HepG2 (cell line): Measurements from ENCODE around the gene HCFC1R1. TPM values are rescaled to one million over a fixed set of nuclear protein-coding genes. Genes with fewer than 3 reads are reported as not detected.
A peak's percentile ranks its signal among the peaks of the same experiment; 100 is the strongest.

ENCODE experiments used
- ATAC-seq: fragments of 200-7000 bp; cut with Tn5 transposase; 3 replicates; pipeline ENCODE4 v1.9.1; 2020; ENCODE audit warnings: mild to moderate bottlenecking, moderate library complexity
- BruUV-seq: library from RNA; stranded (reverse); fragments of 400-500 nt; replicated peaks from 2 replicates; lab custom pipeline; 2021; lab: Mats Ljungman, UMichigan
- CTCF ChIA-PET: fragments of 300-600 bp; formaldehyde crosslinking; extraction: SDS; loops from one replicate; lab custom pipeline; 2021; ENCODE audit warnings: low total read pairs, inconsistent platforms, low intra/inter-chr PET ratio; lab: Yijun Ruan, JAX
- POLR2A ChIA-PET: fragments of 350-600 bp; sonication (Branson Sonifier 250); formaldehyde crosslinking; loops from one replicate; lab custom pipeline; 2020; ENCODE audit warnings: antibody characterized with exemption, inconsistent platforms; lab: Yijun Ruan, JAX
- DNase-seq: peaks from one replicate; pipeline ENCODE4 v3.0.0-alpha.2; 2015; ENCODE audit warnings: low spot score
- FAIRE-seq: peaks from 3 replicates; lab custom pipeline; 2011; peaks lifted over from hg19 to GRCh38; lab: Jason Lieb, UNC
- H2AFZ ChIP-seq: one replicate; pipeline ENCODE4 v1.6.1; 2011; ENCODE audit warnings: low read length, inconsistent platforms
- H3K27ac ChIP-seq: fragments of 300-600 bp; 3 replicates; pipeline ENCODE4 v1.8.0; 2011; ENCODE audit warnings: mixed run types, mild to moderate bottlenecking, mixed read lengths, low read length, inconsistent platforms; ENCODE audit not compliant: insufficient read depth; ENCODE audit errors: extremely low read length
- H3K27me3 ChIP-seq, 2 experiments: fragments of 200-600 bp in 1 of 2; 2 replicates in 1 of 2; 3 replicates in 1 of 2; pipeline versions ENCODE4 v1.6.0 to v1.8.0; 2011; ENCODE audit warnings: low read length in 2 of 2, mild to moderate bottlenecking in 2 of 2, moderate library complexity in 2 of 2, inconsistent platforms in 1 of 2; ENCODE audit not compliant: insufficient read depth in 2 of 2, control insufficient read depth in 1 of 2
- H3K36me3 ChIP-seq, 2 experiments: fragments of 200-600 bp in 1 of 2; replicated peaks in 1 of 2; 2 replicates in 1 of 2; 3 replicates in 1 of 2; pipeline versions ENCODE4 v1.5.1 to v1.8.0; 2011; ENCODE audit warnings: low read length in 2 of 2, inconsistent platforms in 1 of 2; ENCODE audit not compliant: insufficient read depth in 2 of 2, control insufficient read depth in 1 of 2
- H3K4me1 ChIP-seq: 2 replicates; pipeline ENCODE4 v1.5.1; 2012; ENCODE audit warnings: low read length, inconsistent platforms; ENCODE audit not compliant: insufficient read depth
- H3K4me2 ChIP-seq: 2 replicates; pipeline ENCODE4 v1.6.0; 2011; ENCODE audit warnings: low read depth, low read length, inconsistent platforms
- H3K4me3 ChIP-seq, 3 experiments: fragments of 200-600 bp in 1 of 3; sonication (generic), shearing (Covaris generic) in 1 of 3; replicated peaks in 1 of 3; 2 replicates each; pipeline ENCODE4 v1.5.1; 2011 to 2016; ENCODE audit warnings: low read length in 3 of 3, inconsistent platforms in 2 of 3, low read depth in 2 of 3, mild to moderate bottlenecking in 2 of 3, control low read depth in 1 of 3, mixed read lengths in 1 of 3; ENCODE audit not compliant: insufficient read depth in 1 of 3
- H3K79me2 ChIP-seq: one replicate; pipeline ENCODE4 v1.6.1; 2011; ENCODE audit warnings: low read length, inconsistent platforms; ENCODE audit not compliant: insufficient read depth
- H3K9ac ChIP-seq: 2 replicates; pipeline ENCODE4 v1.6.0; 2011; ENCODE audit warnings: mild to moderate bottlenecking, low read depth, low read length, inconsistent platforms; ENCODE audit not compliant: insufficient read depth
- H3K9me3 ChIP-seq: 2 replicates; pipeline ENCODE4 v1.5.1; 2012; ENCODE audit warnings: mild to moderate bottlenecking, low read length
- H4K20me1 ChIP-seq: 2 replicates; pipeline ENCODE4 v1.6.0; 2011; ENCODE audit warnings: inconsistent platforms, mild to moderate bottlenecking, low read length, moderate library complexity; ENCODE audit not compliant: insufficient read depth
- EZH2 ChIP-seq: conservative IDR thresholded peaks from 2 replicates; pipeline ENCODE4 v1.6.1; 2012; ENCODE audit warnings: mild to moderate bottlenecking, low read depth, low read length, moderate library complexity
- HNF1B ChIP-seq: sonication (generic); formaldehyde crosslinking; IDR thresholded peaks from 2 replicates; pipeline ENCODE4 v1.5.1; 2020; ENCODE audit warnings: mild to moderate bottlenecking, moderate library complexity, missing genetic modification reagents
- NFKB2 ChIP-seq: sonication (generic); formaldehyde crosslinking; IDR thresholded peaks from 2 replicates; pipeline ENCODE4 v1.4.0; 2020; ENCODE audit warnings: missing genetic modification reagents, borderline replicate concordance
- ZKSCAN1 ChIP-seq: fragments of 150-350 bp; IDR thresholded peaks from 2 replicates; pipeline ENCODE4 v1.6.1; 2014; ENCODE audit warnings: low read length
- ZNF263 ChIP-seq: sonication (generic); formaldehyde crosslinking; IDR thresholded peaks from 2 replicates; pipeline ENCODE4 v1.4.0; 2020; ENCODE audit warnings: missing genetic modification reagents
- ZNF777 ChIP-seq: sonication (generic); formaldehyde crosslinking; IDR thresholded peaks from 2 replicates; pipeline ENCODE4 v1.4.0; 2020; ENCODE audit warnings: missing genetic modification reagents
- WGBS: methylation state at CpG from one replicate; pipeline ENCODE4 v1.1.6; 2017; ENCODE audit warnings: low lambda C conversion rate; 5-methylcytosine and 5-hydroxymethylcytosine counted together
- in situ Hi-C: cut with HindIII; loops from 2 replicates; pipeline ENCODE4 v1.10.0; 2017; ENCODE audit warnings: low pct_unique_long_range_greater_than_20kb; ENCODE audit not compliant: extremely low pct_ligation_motif_present
- intact Hi-C: fragments of 100-400 bp; cut with micrococcal nuclease; formaldehyde crosslinking; loops from one replicate; pipeline ENCODE4 v1.10.0; 2022; ENCODE audit not compliant: unreplicated experiment
- polyA plus RNA-seq, 8 experiments: library from polyadenylated mRNA; depleted of rRNA in 3 of 8; stranded (reverse) in 7 of 8; unstranded in 1 of 8; fragments of >200 nt; fragmentation: Illumina TruSeq in 4 of 8; extraction: Trizol in 4 of 8; gene quantifications; 2 replicates each; pipeline versions ENCODE4 v1.2.1 to v1.2.3, GENCODE V29; 2011 to 2016; ENCODE audit warnings: low read depth in 4 of 8, missing spikeins in 1 of 8, mixed read lengths in 1 of 8; ENCODE audit not compliant: insufficient read depth in 1 of 8
- total RNA-seq, 5 experiments: library from RNA; depleted of rRNA; stranded (reverse); fragments of >200 nt; fragmentation: Illumina TruSeq; extraction: Trizol; gene quantifications; 2 replicates each; pipeline ENCODE4 v1.2.3, GENCODE V29; 2016; ENCODE audit warnings: low read depth in 1 of 5
- TF ChIP-seq, protein P1 (sequence below): sonication (generic); formaldehyde crosslinking; IDR thresholded peaks from 2 replicates; pipeline ENCODE4 v1.4.0; 2020; ENCODE audit warnings: low read depth, mild to moderate bottlenecking, missing genetic modification reagents

HCFC1R1 gene
- total and polyA plus RNA-seq, 2 of the 13 experiments (the other 11 are each of a cell fraction or from before 2014, with no cell fraction given) = 13.8 to 16.1 TPM

- ATAC-seq = peak; percentile 26; the same call in 2 of the 3 replicates
- H3K9ac ChIP-seq = 0 out of 2 replicates have a peak overlapping the region, but pooled peaks have one; percentile 34
- 2% methylated on average over 14 of the region's 40 CpGs for WGBS
- peak overlapping the region in 1 of 3 experiments; percentile 58; a peak in 1 of 6 replicates for H3K4me3 ChIP-seq
- no peak for DNase-seq
- no peak for TF ChIP-seq NFKB2 (CRISPR knock-in tag)
- TF ChIP-seq ZKSCAN1 = no peak
- TF ChIP-seq, protein P1, sequence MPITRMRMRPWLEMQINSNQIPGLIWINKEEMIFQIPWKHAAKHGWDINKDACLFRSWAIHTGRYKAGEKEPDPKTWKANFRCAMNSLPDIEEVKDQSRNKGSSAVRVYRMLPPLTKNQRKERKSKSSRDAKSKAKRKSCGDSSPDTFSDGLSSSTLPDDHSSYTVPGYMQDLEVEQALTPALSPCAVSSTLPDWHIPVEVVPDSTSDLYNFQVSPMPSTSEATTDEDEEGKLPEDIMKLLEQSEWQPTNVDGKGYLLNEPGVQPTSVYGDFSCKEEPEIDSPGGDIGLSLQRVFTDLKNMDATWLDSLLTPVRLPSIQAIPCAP = no peak
- TF ChIP-seq ZNF777 = peak; percentile 32; the same call in 1 of the 2 replicates
- TF ChIP-seq ZNF263 = peak; percentile 56
- TF ChIP-seq EZH2 = 0 out of 2 replicates have a peak, but pooled peaks have one; percentile 60
- no peak for TF ChIP-seq HNF1B (CRISPR knock-in tag)
- FAIRE-seq = no peak
- peak overlapping the region; percentile 39 for H3K4me2 ChIP-seq
- intact Hi-C loops (no loop called here), in situ Hi-C loops (no loop called here)
- peaks cover 21% of the 10 kb centered on the region for H3K4me1 ChIP-seq
- no peaks in the 10 kb centered on the region for H4K20me1 ChIP-seq
- ChIA-PET POLR2A (no interaction called here), CTCF (no interaction called here)
- no peak overlapping the region for H2AFZ ChIP-seq
- no TSS peak for BruUV-seq
- H3K36me3 ChIP-seq = no peaks in the 10 kb centered on the region
- H3K27me3 ChIP-seq = peaks cover 16 to 81% of the 10 kb centered on the region in 2 experiments
- H3K9me3 ChIP-seq = no peaks in the 10 kb centered on the region
- H3K27ac ChIP-seq = no peak overlapping the region
- no peaks in the 10 kb centered on the region for H3K79me2 ChIP-seq
These were observed 12.4 kb upstream of the HCFC1R1 start for GRCh38 chr16:3035972-3036725.
